ENCODE data around the gene HPD. TPM values are rescaled to one million over a fixed set of nuclear protein-coding genes. Genes with fewer than 3 reads are reported as not detected.

Gene HPD
- polyA plus RNA-seq, 4 donors, result 0.13 to 0.78 TPM; not detected in 2

DNA sequence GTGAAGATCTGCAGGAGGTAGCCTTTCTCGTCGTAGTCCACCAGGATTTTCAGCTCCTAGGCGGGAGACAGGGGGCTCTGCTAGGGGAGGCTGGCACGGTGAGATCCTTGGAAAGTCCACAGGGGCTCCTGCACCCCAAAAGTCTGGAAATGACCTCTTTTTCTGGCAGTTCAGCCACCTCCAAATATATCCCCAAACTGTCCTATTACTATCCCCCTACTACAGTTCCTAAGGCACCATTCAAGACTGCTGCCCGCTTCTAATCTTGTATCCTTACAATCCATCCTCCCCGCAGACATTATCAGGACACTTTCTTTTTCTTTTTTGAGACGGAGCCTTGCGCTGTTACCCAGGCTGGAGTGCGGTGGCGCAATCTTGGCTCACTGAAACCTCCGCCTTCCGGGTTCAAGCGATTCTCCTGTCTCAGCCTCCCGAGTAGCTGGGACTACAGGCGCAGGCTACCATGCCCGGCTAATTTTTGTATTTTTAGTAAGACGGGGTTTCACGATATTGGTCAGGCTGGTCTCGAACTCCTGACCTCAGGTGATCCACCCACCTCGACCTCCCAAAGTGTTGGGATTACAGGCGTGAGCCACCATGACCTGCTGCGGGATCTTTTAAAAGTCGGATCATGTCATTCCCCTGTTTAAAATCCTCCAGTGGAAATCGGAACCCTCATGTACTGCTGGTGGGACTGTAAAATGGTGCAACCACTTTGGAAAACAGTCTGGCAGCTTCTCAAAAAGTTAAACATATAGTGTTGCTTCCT is 18.5 kb downstream of the HPD start:
- FAIRE-seq (no peak), DNase-seq (peak in 1 of 2 donors; percentile 10)
- Histone ChIP-seq H3K27me3 (ENCODE audit: control insufficient read depth in 3 of 3, insufficient read depth in 3 of 3, low read length in 3 of 3) (peaks cover 0 to 4% (median 0%) of the 10 kb centered on the region in 3 donors), H3K36me3 (ENCODE audit: control insufficient read depth in 3 of 3, insufficient read depth in 2 of 3, low read depth in 1 of 3, low read length in 3 of 3) (no peaks in the 10 kb centered on the region), H3K4me3 (ENCODE audit: low read depth in 1 of 3, low read length in 3 of 3) (peak overlapping the region; percentile 44 to 87 (median 74)), H3K4me1 (ENCODE audit: control insufficient read depth in 3 of 3, insufficient read depth in 2 of 3, low read depth in 1 of 3, low read length in 2 of 3) (no peaks in the 10 kb centered on the region), H3K27ac (ENCODE audit: low read depth in 1 of 3, low read length in 2 of 3) (peak overlapping the region; percentile 5 to 77 (median 66)), H3K9me3 (ENCODE audit: control insufficient read depth in 2 of 2, insufficient read depth in 1 of 2, low read depth in 1 of 2, low read length in 1 of 2) (no peaks in the 10 kb centered on the region)
- WGBS, 3 donors, result 48 to 74% (median 60%) methylated on average over 24 of the region's 24 CpGs

DNA sequence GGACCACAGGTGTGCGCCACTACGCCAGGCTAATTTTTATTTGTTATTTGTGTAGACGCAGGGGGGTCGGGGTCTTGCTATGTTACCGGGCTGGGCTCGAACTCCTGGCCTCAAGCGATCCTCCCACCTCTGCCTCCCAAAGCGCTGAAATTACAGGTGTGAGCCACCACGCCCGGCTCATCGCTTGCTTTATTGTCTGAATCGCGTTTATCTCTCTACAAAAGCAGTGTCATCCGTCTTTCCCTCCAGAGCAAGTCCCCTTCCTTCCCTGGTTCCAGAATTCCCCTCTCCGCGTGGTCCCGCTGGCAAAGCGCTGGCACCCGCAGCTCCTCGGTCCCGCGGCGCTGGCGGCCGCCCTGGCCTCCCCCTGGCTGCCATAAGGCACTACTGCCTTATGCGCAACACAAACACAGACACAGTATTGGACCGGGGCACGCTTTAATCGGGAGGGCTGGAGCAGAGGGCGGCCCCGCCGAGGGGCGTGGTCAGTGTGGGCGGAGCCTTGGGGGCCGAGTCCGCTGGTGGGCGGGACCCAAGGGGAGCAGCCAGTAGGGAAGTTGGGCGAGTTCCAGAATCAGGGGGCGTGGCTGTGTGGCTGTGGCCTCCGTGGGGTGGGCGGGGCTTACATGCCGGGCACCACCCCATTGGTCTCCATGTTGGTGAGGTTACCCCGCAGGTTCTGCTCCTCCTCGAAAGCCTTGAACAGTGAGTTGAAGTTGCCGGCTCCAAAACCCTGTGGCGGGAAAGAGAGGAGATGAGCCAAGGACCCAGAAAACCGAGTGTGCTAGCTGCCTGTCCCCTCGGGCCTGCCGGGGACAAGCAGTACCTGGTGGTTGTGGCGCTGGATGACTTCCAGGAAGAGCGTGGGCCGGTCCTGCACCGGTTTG is 19.3 kb downstream of the HPD start:
- H3K27ac ChIP-seq (ENCODE audit: low read depth in 1 of 3, low read length in 2 of 3), result peak overlapping the region; percentile 5 to 77 (median 66)
- WGBS, 3 donors, result 10 to 12% (median 10%) methylated on average over 49 to 53 of the region's 53 CpGs
- peaks cover 0 to 4% (median 0%) of the 10 kb centered on the region in 3 donors for H3K27me3 ChIP-seq (ENCODE audit: control insufficient read depth in 3 of 3, insufficient read depth in 3 of 3, low read length in 3 of 3)
- no peaks in the 10 kb centered on the region for H3K36me3 ChIP-seq (ENCODE audit: control insufficient read depth in 3 of 3, insufficient read depth in 2 of 3, low read depth in 1 of 3, low read length in 3 of 3)
- FAIRE-seq, result no peak
- peak; percentile 99 for DNase-seq
- peak overlapping the region; percentile 44 to 87 (median 74) for H3K4me3 ChIP-seq (ENCODE audit: low read depth in 1 of 3, low read length in 3 of 3)
- no peaks in the 10 kb centered on the region for H3K9me3 ChIP-seq (ENCODE audit: control insufficient read depth in 2 of 2, insufficient read depth in 1 of 2, low read depth in 1 of 2, low read length in 1 of 2)
- H3K4me1 ChIP-seq (ENCODE audit: control insufficient read depth in 3 of 3, insufficient read depth in 2 of 3, low read depth in 1 of 3, low read length in 2 of 3), result no peaks in the 10 kb centered on the region

DNA sequence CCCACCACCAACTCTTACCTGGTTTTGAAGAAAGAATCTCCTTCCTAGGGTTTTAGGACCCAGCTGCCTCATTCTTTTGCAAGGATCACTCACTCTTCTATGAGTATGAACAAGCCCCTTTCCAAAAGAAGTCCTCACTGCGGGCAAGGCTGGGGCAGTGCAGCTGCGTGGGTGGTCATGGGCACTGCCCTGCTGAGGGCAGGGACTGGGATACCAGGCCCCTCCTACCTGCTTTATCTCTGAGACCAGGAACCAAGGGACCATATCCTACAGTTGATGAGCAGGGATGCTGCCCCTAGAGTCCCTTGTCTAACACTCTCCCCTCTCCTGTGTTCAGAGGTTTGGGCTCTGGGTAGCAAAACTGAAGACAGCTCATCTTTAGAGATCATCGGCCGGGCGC is 20.5 kb downstream of the HPD start:
- H3K4me3 ChIP-seq (ENCODE audit: low read depth in 1 of 3, low read length in 3 of 3), result no peak overlapping the region
- no peaks in the 10 kb centered on the region for H3K4me1 ChIP-seq (ENCODE audit: control insufficient read depth in 3 of 3, insufficient read depth in 2 of 3, low read depth in 1 of 3, low read length in 2 of 3)
- FAIRE-seq (no peak), DNase-seq (no peak)
- no peak overlapping the region for H3K27ac ChIP-seq (ENCODE audit: low read depth in 1 of 3, low read length in 2 of 3)
- 84 to 93% (median 89%) methylated on average over 5 of the region's 5 CpGs for WGBS, 3 donors
- peaks cover 0 to 4% (median 0%) of the 10 kb centered on the region in 3 donors for H3K27me3 ChIP-seq (ENCODE audit: control insufficient read depth in 3 of 3, insufficient read depth in 3 of 3, low read length in 3 of 3)
- no peaks in the 10 kb centered on the region for H3K9me3 ChIP-seq (ENCODE audit: control insufficient read depth in 2 of 2, insufficient read depth in 1 of 2, low read depth in 1 of 2, low read length in 1 of 2)
- no peaks in the 10 kb centered on the region for H3K36me3 ChIP-seq (ENCODE audit: control insufficient read depth in 3 of 3, insufficient read depth in 2 of 3, low read depth in 1 of 3, low read length in 3 of 3)

DNA sequence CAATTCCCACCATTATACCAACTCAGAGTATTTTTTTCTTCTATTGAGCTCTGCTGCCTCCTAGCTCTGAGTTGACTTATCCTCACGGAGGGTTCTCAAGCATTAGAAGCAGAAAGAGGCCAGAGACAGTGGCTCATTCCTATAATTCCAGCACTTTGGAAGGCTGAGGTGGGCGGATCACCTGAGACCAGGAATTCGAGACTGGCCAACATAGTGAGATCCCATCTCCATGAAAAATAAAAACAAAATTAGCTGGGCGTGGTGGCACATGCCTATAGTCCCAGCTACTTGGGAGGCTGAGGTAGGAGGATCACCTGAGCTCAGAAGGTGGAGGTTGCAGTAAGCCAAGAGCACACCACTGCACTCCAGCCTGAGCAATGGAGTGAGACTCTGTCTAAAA is 21.0 kb downstream of the HPD start:
- Histone ChIP-seq H3K4me3 (ENCODE audit: low read depth in 1 of 3, low read length in 3 of 3) (no peak overlapping the region), H3K27me3 (ENCODE audit: control insufficient read depth in 3 of 3, insufficient read depth in 3 of 3, low read length in 3 of 3) (peaks cover 0 to 4% (median 0%) of the 10 kb centered on the region in 3 donors), H3K9me3 (ENCODE audit: control insufficient read depth in 2 of 2, insufficient read depth in 1 of 2, low read depth in 1 of 2, low read length in 1 of 2) (no peaks in the 10 kb centered on the region), H3K4me1 (ENCODE audit: control insufficient read depth in 3 of 3, insufficient read depth in 2 of 3, low read depth in 1 of 3, low read length in 2 of 3) (no peaks in the 10 kb centered on the region), H3K36me3 (ENCODE audit: control insufficient read depth in 3 of 3, insufficient read depth in 2 of 3, low read depth in 1 of 3, low read length in 3 of 3) (no peaks in the 10 kb centered on the region), H3K27ac (ENCODE audit: low read depth in 1 of 3, low read length in 2 of 3) (no peak overlapping the region)
- FAIRE-seq (no peak), DNase-seq (no peak)
- 74% methylated on average over 4 of the region's 4 CpGs for WGBS, 3 donors

DNA sequence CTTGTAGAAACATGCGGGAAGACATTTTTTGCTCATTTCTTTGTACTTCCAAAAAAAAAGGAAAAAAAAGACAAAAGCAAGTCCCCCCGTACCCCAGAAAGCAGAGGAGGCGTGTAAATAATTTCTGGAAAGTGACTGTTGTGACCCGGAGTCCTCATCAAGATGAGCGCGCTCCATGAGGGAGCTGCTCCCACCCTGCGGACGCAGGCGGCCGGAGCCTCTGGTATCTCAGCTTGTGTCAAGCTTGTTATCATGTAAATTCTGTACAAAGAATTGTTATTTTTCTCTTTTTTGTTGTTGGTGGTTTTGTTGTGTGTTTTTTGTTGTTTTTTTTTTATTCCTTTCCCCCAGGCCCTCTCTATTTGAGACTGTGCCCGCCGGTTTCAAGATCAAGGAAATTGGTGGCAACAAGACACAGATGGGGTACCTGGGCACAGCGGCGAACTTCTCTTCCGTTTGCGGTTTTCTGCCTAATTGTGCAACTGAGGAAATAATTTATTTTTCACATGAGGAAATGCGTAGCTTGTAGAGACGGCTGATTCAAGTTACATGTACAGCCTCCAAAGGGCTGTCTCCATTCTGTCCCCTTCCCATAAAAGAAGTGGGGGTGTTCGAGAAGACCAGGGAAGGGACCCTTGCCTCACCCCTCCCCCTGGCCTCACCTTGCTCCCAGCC is 27.0 kb downstream of the HPD start:
- Histone ChIP-seq H3K27ac (ENCODE audit: low read depth in 1 of 3, low read length in 2 of 3) (no peak overlapping the region), H3K4me1 (ENCODE audit: control insufficient read depth in 3 of 3, insufficient read depth in 2 of 3, low read depth in 1 of 3, low read length in 2 of 3) (no peaks in the 10 kb centered on the region), H3K9me3 (ENCODE audit: control insufficient read depth in 2 of 2, insufficient read depth in 1 of 2, low read depth in 1 of 2, low read length in 1 of 2) (no peaks in the 10 kb centered on the region), H3K27me3 (ENCODE audit: control insufficient read depth in 3 of 3, insufficient read depth in 3 of 3, low read length in 3 of 3) (peaks cover 0 to 3% (median 0%) of the 10 kb centered on the region in 3 donors), H3K4me3 (ENCODE audit: low read depth in 1 of 3, low read length in 3 of 3) (no peak overlapping the region), H3K36me3 (ENCODE audit: control insufficient read depth in 3 of 3, insufficient read depth in 2 of 3, low read depth in 1 of 3, low read length in 3 of 3) (peaks cover 20 to 49% (median 35%) of the 10 kb centered on the region in 3 donors)
- no peak for DNase-seq
- 94 to 96% (median 95%) methylated on average over 19 of the region's 19 CpGs for WGBS, 3 donors
- FAIRE-seq, result no peak

DNA sequence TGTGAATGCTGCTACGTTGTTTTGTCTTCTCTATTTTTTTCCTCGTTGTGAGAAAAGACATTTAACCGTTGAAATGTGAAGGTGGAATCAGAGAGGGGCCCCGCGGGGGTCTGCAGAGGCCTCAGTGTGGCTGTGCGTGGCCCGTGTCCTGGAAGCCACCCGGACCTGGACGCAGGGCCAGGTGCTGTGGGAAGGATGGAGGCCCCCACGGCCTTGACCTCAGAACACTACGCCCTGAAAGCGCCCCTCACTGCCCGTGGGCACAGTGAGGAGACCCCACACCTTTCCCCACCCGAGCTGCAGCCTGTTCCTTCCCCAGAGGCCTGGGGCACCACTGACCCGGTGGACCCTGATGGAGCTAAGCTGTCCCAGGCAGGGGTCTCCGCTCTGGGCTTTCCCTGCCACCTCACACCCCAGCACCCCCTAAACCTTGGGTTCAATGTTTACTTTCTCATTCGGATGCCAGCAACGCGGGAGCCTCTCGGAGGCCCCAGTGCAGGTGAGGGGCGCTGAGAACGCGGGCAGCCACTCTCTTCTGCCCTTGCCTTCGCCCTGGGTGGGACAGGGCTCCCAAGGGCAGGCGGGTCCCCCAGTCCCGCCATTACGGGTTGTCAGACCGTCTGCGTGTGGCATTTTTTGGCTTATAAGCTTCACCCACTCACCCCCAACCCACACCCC is 27.9 kb downstream of the HPD start:
- Histone ChIP-seq H3K36me3 (ENCODE audit: control insufficient read depth in 3 of 3, insufficient read depth in 2 of 3, low read depth in 1 of 3, low read length in 3 of 3) (peaks cover 20 to 58% (median 35%) of the 10 kb centered on the region in 3 donors), H3K27ac (ENCODE audit: low read depth in 1 of 3, low read length in 2 of 3) (no peak overlapping the region), H3K4me3 (ENCODE audit: low read depth in 1 of 3, low read length in 3 of 3) (no peak overlapping the region), H3K27me3 (ENCODE audit: control insufficient read depth in 3 of 3, insufficient read depth in 3 of 3, low read length in 3 of 3) (no peaks in the 10 kb centered on the region), H3K4me1 (ENCODE audit: control insufficient read depth in 3 of 3, insufficient read depth in 2 of 3, low read depth in 1 of 3, low read length in 2 of 3) (no peaks in the 10 kb centered on the region), H3K9me3 (ENCODE audit: control insufficient read depth in 2 of 2, insufficient read depth in 1 of 2, low read depth in 1 of 2, low read length in 1 of 2) (no peaks in the 10 kb centered on the region)
- no peak for FAIRE-seq
- WGBS, 3 donors, result 89 to 91% (median 91%) methylated on average over 28 to 29 of the region's 29 CpGs
- no peak for DNase-seq

DNA sequence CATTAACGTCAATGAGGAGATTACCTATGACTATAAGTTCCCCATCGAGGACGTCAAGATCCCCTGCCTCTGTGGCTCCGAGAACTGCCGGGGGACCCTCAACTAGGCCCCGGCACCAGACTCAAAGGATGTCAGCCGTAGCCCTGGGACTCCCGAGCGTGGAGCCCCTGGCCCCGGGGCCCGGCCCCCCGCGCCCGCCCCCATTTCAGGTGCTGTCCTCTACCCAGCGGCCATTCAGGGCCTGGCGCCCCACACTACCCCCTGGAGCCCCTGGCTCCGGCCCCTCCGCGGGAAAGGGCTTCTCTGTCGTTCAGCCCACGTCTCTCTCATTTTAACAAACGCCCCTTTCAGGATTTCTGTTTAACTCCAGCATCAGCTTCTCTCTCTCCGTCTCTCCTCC is 28.5 kb downstream of the HPD start:
- FAIRE-seq, result no peak
- DNase-seq, result no peak
- Histone ChIP-seq H3K4me1 (ENCODE audit: control insufficient read depth in 3 of 3, insufficient read depth in 2 of 3, low read depth in 1 of 3, low read length in 2 of 3) (no peaks in the 10 kb centered on the region), H3K9me3 (ENCODE audit: control insufficient read depth in 2 of 2, insufficient read depth in 1 of 2, low read depth in 1 of 2, low read length in 1 of 2) (no peaks in the 10 kb centered on the region), H3K4me3 (ENCODE audit: low read depth in 1 of 3, low read length in 3 of 3) (no peak overlapping the region), H3K27ac (ENCODE audit: low read depth in 1 of 3, low read length in 2 of 3) (no peak overlapping the region), H3K27me3 (ENCODE audit: control insufficient read depth in 3 of 3, insufficient read depth in 3 of 3, low read length in 3 of 3) (no peaks in the 10 kb centered on the region), H3K36me3 (ENCODE audit: control insufficient read depth in 3 of 3, insufficient read depth in 2 of 3, low read depth in 1 of 3, low read length in 3 of 3) (peaks cover 20 to 64% (median 37%) of the 10 kb centered on the region in 3 donors)
- WGBS, 3 donors, result 92 to 94% (median 94%) methylated on average over 23 of the region's 23 CpGs

Measured in small intestine (tissue), 7 donors.